GM19397 (cell line): ENCODE results near the gene TSPAN11.

Source experiments
- ATAC-seq: cut with Tn5 transposase; IDR thresholded peaks from one replicate; pipeline ENCODE4 v1.9.1; 2021; ENCODE audit warnings: mild to moderate bottlenecking, moderate library complexity; ENCODE audit not compliant: unreplicated experiment

Gene TSPAN11

DNA sequence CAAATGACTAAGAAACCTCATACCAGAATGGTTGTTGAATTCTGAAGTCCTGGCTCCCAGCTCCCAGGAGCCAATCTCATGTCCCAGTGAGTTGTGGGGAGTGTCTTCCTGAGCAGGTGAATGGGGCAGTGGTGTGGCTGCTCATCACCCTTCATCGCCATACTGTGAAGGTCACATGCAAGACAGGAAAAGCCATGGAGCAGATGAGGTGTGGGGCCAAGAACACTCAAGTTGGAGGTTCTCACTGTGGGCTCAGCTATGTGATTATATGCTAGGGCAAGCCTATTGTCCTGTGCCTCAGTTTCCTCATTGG is 16.6 kb upstream of the TSPAN11 start:
- ATAC-seq = no peak

DNA sequence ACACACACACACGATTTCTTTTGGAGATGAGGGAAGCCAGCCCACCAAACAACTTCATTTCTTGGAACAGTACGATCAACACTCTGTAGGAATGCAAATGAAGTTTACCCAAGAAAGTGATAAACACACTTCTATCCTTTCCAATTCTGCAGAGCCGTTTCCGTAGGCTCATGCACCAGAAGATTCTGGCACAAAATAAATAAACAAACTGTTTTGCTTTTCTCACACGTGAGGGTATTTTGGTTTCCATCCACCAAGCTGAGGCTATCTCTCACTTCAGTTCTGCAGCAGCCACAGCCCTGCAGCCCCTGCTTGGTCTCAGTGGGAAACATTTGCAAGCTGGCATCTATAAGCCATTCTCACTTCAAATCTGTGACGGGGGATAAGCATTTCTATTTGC is 15.3 kb upstream of the TSPAN11 start:
- no peak for ATAC-seq

DNA sequence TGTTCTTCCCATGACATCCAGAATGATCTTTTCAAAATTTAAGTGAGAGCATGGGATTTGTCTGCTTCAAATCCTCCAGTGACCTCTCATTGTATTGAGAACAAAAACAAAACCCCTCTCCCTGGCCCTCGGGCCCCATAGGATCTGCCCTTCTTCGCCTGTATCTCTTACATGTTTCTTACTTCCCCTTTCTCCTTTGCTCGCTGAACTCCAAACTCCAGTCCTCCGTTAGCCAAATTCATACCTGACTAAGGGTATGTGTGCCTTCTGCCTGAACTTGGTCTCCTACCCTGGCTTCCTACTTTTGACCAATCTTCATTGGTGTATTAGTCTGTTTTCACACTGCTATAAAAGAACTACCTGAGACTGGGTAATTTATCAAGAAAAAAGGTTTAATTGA is 13.2 kb upstream of the TSPAN11 start:
- ATAC-seq = no peak

DNA sequence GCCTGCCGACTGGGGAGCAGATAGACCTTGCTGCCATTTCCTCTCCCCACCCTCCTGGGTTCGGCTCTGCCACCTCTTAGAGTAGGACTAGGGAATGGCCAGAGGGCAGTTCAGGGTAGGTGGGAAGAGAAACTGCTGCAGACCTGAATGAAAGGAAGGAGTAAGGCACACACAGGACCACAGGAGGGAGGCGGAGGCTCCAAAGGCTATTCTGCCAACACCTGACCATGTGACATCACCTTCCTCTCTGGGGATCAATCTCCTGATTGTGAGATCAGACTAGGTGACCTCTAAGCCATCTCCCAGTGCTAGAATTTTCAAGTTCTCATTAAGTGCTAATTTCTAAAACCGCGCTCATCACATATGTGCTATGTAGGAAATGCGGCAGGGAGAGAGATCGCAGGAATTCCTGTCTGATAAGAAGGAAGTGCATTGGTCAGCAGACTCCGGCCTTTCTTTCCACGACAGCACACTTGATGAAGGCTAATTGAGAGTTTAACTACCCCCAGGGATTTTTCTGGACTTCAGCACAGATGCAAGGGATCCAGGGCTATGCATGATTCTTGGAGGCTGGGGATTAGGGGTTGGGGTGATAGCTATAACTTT is 11.5 kb upstream of the TSPAN11 start:
- ATAC-seq = no peak

DNA sequence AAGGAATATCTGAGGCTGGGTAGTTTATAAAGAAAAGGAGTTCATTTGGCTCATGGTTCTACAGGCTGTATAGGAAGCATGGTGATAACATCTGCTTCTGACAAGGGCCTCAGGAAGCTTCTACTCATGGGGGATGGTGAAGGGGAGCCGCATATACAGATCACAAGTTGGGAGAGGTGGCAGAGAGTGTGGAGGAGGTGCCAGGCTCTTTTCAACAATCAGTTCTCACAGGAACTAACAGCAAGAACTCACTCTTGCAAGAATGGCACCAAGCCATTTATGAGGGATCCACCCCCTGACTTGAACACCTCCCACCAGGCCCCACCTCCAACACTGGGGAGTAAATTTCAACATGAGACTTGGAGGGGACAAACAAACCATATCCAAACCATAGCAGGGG is 3.5 kb upstream of the TSPAN11 start:
- no peak for ATAC-seq

DNA sequence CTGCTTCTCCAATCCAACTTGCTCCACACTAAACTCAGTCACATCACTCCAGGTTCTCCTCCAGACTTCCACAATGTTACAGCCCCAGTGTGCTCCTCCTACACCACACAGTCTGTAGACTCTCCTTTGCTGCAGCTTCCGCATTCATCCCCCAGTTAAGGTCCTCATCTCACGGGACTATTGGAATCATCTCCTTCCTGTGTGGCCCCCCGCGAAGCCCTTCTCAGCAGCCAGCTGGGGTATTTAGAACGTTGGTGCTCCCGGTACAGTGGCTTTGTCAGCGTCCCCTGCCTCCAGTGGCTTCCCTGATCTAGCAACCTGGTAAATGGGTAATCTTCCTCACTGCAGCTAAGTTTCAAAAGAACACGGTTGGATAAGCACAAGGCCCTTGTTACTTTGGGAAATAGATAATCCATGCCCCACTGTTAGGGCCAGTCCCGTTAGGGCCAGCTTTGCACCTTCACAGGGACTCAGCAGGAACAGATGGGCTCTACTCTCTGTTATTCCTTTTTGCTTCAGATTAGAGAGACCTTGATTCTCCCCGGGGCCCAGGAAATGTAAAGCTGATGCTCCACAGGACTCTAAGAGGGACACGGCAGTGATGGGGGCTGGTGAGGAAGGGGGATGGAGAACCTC is 823 bp upstream of the TSPAN11 start:
- no peak for ATAC-seq

DNA sequence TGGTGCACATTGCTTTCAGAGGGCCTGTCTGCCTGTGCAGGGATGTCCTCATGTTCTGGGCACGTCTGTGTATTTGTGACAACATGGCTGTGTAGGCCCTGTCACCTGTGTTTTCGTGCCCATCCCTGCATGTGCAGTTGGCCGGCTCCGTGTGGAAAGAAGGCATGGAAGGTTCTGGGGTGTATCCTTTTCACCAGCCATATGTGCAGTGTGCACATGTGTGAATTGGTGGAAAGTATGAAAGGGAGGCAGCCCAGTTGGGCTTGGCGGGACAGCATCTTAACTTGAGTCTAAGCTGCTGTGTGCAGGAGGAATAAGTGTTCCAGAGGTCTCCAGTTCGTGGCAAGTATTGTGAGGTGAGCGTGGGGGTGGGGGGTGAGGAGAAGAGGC is 669 bp downstream of the TSPAN11 start:
- no peak for ATAC-seq

DNA sequence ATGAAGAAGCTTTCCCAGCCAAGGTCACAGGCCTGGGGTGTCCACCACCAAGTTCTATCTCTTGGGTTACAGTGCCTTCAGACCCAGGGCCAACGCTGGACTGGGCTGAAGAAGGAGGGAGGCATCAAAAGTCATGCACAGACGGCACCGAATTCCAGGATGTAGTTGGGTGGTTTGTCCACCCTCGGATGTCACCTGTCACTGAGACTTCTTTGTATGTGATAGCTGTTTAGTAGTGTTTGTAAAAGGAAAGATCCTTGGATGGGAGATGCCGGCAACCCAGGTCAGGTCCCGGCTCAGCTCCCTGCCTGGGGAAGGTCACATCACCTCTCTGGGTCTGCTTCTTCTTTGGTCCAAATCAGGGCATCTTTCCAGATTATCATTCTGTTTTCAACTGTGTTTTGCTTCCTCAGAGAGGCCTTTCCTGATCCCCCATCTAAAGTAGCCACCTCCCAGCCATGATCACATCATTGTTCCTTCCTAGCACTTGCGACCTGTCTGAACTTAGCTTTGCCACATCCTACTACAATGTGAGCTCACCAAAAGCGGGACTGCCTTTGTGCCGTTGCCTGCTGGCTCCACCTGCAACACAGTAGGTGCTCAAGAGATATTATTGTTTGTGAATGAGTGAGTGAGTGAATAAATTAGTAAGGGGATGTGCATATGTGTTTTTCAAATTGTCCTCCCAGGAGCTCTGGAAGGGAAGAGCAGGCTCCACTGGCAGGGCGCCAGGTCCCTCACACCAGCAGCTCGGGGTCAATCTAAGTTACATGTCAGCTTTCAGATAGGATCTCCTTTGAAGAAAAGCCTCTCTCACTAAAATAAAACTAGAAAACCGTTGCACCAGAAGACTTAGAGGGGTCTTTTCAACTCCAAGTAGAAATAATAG is 2.1 kb downstream of the TSPAN11 start:
- no peak for ATAC-seq

DNA sequence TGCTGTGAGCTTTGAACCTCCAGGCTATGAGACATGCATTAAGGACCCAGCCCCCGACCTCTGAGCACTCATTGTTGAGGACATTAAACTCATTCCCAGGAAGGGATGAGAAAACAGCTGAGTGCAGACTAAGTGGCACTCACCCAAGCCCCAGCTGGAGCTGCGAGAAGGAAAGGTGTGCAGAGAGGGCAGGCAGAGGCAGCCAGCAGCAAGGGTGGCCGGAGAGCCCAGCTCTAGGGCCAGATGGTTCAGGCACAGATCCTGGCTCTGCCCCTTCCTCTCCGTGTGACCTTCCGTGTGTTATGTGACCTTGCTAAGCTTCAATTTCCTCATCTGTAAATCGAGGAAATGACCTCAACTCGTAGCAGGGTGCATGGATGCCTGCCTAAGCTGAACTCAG is 3.7 kb downstream of the TSPAN11 start:
- no peak for ATAC-seq

DNA sequence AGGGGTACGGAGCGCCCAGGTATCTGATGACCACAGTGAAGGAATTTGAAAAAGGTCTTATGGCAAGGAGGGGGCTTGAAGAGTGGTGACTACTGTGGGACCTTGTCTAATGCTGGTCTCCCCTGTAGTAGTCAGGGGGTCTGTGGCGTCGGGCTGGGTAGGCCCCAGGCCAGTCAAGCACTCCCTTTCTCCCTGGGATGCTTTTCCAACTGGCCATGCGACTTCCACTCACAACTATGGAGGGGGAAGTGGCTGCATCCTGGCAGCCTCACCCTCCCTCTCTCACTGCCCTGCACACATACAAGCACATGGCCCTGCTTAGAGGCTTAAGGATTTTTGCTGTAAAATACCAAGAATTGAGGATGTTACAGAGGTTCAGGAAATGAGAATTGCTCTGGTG is 4.1 kb downstream of the TSPAN11 start:
- ATAC-seq = no peak

DNA sequence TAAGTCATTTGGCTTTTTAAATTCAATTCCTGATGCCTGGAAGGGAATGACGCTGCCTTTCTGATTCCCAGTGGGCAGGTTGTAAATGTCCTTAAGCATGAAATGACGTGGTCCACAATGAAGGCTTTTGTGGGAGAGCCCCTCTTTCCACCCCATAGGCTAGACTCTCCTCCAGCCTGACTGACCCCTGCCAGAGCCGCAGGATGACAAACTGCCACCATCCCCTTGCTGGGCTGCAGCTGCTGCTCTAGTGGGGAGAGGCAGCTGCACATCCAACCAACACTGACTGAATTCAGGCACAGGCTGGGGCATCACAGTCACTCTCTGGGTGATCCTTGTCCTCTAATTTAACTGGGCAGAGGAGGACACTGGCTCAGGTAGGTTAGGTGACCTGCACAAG is 6.3 kb downstream of the TSPAN11 start:
- no peak for ATAC-seq

DNA sequence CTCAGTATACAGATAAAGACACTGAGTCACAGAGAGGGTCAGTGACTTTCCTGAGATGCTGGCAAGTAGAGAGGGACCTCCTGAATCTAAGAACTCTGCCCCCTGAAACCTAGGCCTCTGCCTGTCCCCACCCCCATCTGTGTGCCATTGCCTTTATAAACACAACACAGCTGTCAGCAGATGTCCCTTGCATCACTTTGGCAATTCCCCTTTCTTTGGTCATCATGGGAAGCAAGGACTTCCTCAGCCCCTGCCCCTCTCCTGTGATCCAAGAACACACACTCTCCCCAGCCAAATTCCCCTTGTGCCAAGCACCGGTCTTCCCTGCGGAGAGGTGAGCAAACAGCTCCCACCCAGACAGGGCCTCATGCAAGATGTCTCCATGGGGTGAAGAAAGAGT is 8.3 kb downstream of the TSPAN11 start:
- no peak for ATAC-seq

DNA sequence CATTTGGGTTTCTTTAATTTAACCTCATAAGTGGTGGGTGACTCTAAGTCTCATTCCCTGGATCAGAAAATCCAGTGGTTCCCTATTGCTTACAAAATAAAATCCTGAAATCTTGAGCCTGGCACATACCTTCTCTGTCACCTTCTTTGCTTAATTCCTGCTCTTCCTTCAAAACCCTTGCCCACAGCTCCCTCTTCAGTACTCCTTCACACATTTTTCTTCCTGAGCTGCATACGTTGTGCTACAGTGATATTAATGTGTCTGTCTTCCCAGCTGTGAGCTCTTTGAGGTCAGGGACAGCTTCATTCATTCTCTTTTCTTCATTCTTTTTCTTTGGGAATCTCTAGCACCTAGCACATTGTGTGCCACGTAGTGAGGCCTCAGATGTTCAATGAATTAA is 9.5 kb downstream of the TSPAN11 start:
- no peak for ATAC-seq

DNA sequence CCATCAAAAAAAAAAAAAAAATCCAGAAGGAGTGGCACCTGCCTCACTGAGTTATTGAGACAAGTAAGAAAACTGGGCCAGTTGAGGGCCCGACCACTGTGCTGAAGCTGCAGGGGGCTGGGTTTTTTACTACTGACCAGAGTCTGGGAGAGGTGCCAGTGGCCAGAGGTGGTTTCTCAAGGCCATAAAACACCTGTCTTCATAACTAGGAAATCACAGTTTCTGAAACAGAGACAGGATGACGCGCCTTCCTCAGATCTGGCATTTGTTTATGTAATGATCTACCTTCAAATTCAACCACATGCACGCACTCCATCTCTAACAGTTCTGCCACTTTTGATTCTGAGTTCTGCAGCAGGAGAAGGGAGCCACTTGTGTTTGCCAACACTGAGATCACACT is 12.7 kb downstream of the TSPAN11 start:
- no peak for ATAC-seq

DNA sequence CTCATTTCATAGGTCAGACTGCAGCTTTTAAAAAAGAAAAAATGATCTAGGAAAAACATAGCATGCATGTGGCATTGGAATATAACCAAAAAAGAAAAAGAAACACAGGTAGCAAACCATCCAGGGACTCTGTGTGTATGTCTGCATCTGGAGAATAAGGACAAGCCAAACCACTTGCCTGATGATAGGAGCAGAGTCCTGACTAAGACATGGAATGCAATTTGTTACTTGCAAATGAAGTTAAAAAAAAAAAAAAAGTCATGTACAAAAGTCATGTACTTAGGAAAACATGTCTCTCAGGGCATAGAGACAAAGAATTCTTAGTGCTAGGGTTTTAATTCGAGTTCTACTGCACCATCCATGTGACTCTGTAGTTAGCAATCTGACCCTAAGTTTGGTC is 15.9 kb downstream of the TSPAN11 start:
- no peak for ATAC-seq

DNA sequence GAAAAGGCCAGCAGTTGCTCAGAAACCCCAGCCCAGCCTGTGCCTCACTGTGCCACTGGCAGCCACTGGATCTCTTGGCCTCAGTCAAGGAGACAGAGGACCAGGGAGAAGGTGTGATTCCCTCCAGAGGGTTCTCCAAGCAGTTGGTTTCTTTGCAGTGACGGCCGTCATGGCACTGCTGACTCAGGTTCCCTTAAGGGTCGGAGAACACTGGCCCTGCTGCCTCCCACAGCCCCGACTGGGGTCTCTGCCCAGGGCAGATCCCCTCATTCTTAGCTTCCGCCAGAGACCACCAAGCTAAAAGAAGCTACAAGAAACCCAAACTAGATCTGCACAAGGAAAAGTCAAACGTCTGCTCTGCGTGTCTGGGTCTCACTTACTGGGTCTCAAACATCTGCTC is 16.4 kb downstream of the TSPAN11 start:
- no peak for ATAC-seq

DNA sequence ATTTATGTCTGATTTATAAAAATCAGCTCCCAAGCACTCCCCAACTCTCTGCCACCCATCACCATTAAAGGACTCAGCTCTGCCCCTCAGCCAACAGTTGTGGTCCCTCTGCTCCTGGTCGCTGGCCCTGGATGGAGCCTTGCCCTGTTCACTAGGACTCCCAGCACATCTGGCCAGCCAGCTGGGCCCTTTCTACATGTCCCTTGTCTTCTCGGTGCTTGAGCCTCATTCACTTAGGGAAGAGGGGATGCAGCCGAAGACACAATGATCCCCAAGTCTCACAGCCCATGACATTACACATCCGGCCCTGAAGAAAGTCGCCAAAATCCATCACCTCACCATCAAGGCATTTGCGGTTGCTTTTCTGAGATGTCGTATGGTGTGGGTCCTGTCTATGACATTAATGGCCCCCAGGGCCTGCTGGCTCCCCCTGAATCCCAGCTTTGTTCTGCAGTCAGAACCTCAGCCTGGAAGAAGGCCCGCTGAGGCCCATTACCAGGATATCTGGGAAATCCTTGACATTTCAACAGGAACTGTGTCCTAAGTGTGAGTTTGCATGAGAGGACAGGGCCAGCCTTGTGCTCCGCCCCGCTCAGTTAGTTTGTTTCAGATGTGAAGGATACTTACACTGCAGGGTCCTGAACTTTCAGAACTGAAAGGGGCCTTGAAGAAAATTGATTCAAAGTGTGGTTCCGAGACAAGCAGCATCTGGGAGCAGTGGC is 19.1 kb downstream of the TSPAN11 start:
- no peak for ATAC-seq

DNA sequence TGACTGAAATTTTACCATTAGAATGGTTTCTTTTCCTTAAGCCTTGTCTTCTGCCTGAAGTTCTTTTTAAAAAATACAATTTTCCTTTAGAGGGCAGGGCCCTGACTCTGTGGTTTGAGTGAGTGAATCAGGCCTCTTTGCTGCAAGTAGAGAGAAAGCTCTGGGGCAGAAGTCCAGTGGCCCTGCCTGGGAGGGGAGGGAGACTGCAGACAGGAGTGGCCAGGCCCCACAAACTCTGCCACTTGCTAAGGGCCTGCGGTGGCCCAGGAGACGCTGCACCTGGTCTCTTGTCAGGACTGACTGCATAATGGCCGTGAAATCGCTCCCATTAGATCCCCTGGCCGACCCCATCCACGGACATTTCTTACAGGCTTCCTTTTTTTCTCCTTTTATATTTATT is 25.5 kb downstream of the TSPAN11 start:
- ATAC-seq = no peak

DNA sequence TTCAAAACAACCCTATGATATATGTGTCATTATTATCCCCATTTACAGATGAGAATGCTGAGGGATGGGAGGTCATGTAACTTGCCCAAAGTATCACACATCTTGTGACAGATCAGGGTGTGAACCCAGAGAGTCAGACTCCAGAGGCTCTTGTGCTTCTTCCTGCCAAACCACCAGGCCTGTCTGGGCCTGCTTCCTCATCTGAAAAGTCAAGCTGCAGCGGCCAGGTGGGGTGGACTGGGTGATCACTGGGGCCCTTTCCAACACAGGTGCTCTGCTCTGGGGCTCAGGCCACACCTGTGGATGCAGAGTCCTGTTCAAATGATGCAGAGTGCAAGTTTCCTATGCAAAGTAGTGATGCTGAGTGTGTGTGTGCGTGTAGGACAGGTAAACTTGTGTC is 26.7 kb downstream of the TSPAN11 start:
- no peak for ATAC-seq

DNA sequence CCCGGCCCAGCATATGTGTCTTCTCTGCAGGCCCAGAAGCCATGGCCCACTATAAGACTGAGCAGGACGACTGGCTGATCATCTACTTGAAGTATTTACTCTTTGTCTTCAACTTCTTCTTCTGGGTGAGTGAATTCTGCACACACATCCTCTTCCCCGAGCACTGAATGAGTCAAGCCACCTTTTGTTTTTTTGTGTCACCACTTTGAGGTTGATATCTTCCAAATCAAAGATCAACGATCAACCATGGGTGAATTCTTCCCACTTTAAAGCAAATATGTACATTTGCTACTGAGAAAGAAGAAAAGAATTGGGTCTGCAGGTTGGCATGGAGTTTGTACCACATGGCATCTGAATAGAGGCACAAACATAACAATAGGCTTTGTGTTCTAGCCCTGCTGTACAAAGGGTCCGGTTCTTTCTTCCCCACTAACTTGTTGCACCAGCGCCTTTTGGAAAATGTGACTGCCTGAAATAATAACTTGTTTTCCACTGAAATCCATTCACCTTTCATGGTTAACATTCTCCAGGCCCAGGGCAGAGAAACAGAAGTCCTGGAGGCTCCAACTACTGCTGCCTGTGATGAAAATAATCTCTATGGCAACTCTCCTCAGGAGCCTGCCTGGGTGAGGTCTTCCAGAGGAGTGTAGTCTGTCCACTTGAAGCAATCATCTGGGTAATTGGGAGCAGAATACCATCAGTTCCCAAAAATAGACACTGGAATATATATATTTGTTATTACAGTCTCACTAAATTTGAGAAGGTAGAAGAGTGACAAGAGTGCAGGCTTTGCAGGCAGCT is 27.6 kb downstream of the TSPAN11 start:
- no peak for ATAC-seq

DNA sequence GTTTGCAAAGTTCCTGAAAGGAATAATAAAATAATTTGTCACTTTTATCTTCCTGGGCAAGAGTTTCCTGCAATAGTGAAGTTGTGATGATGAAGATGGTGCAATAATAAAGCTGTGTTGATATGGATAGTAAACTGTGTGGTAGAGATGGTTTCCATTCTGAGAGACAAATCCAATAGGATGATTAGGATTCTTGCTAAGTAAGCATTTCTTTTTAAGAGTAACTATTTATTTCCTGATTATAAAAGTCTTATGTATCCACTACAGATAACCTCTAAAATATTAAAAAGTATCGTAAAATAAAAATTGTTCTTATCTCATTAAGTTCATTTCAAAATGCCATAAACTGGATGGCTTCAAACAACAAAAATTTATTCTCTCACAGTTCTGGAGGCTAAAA is 28.7 kb downstream of the TSPAN11 start:
- no peak for ATAC-seq
